HepG2 (cell line): Measurements from ENCODE around the gene HEXIM1. TPM values are rescaled to one million over a fixed set of nuclear protein-coding genes. Genes with fewer than 3 reads are reported as not detected.

Source experiments
- ATM ChIP-seq: fragments of 450-650 bp; IDR thresholded peaks from 2 replicates; pipeline ENCODE4 v1.7.1; 2017; ENCODE audit warnings: mild to moderate bottlenecking, borderline replicate concordance
- DPF2 ChIP-seq: sonication (generic); formaldehyde crosslinking; IDR thresholded peaks from 2 replicates; pipeline ENCODE4 v1.4.0; 2020; ENCODE audit warnings: mild to moderate bottlenecking, low read depth, missing genetic modification reagents, borderline replicate concordance
- GTF3A ChIP-seq: sonication (generic); formaldehyde crosslinking; conservative IDR thresholded peaks from 2 replicates; pipeline ENCODE4 v1.4.0; 2020; ENCODE audit warnings: mild to moderate bottlenecking, missing genetic modification reagents
- NAIF1 ChIP-seq: sonication (generic); formaldehyde crosslinking; IDR thresholded peaks from 2 replicates; pipeline ENCODE4 v1.5.0; 2020; ENCODE audit warnings: mild to moderate bottlenecking, missing genetic modification reagents, borderline replicate concordance
- PCBP2 ChIP-seq: fragments of 200-400 bp; formaldehyde crosslinking; optimal IDR thresholded peaks from 2 replicates; pipeline ENCODE3; 2018; ENCODE audit warnings: low read length, low read depth; ENCODE audit not compliant: poor library complexity, severe bottlenecking
- RBAK ChIP-seq: sonication (generic); formaldehyde crosslinking; IDR thresholded peaks from 2 replicates; pipeline ENCODE4 v1.5.1; 2020; ENCODE audit warnings: mild to moderate bottlenecking, missing genetic modification reagents
- ZHX2 ChIP-seq, 2 experiments: sonication (generic) in 1 of 2; formaldehyde crosslinking in 1 of 2; IDR thresholded peaks; 2 replicates each; pipeline versions ENCODE4 v1.6.1 to v1.9.0; 2014 to 2022; ENCODE audit warnings: antibody characterized with exemption in 1 of 2, borderline replicate concordance in 1 of 2, inconsistent platforms in 1 of 2, low read depth in 1 of 2, missing genetic modification reagents in 1 of 2
- ZNF207 ChIP-seq: fragments of 450-650 bp; IDR thresholded peaks from 2 replicates; pipeline ENCODE4 v1.6.1; 2016; ENCODE audit warnings: antibody characterized with exemption, borderline replicate concordance
- ZNF251 ChIP-seq: sonication (generic); formaldehyde crosslinking; IDR thresholded peaks from 2 replicates; pipeline ENCODE4 v1.9.0; 2021; ENCODE audit warnings: mild to moderate bottlenecking, missing genetic modification reagents
- ZNF562 ChIP-seq: sonication (generic); formaldehyde crosslinking; IDR thresholded peaks from 2 replicates; pipeline ENCODE4 v1.8.0; 2022; ENCODE audit warnings: missing genetic modification reagents, borderline replicate concordance
- ZNF567 ChIP-seq: sonication (generic); formaldehyde crosslinking; IDR thresholded peaks from 2 replicates; pipeline ENCODE4 v1.8.1; 2023; ENCODE audit warnings: mild to moderate bottlenecking, missing genetic modification reagents, borderline replicate concordance
- ZNF7 ChIP-seq: IDR thresholded peaks from 2 replicates; pipeline ENCODE4 v1.6.1; 2016; ENCODE audit warnings: missing biosample characterization, missing genetic modification reagents
- ZNF704 ChIP-seq: sonication (generic); formaldehyde crosslinking; IDR thresholded peaks from 2 replicates; pipeline ENCODE4 v1.8.1; 2023; ENCODE audit warnings: mild to moderate bottlenecking, inconsistent platforms, moderate library complexity, missing genetic modification reagents, borderline replicate concordance
- ZNF780A ChIP-seq: sonication (generic); formaldehyde crosslinking; IDR thresholded peaks from 2 replicates; pipeline ENCODE4 v1.8.0; 2022; ENCODE audit warnings: mild to moderate bottlenecking, missing genetic modification reagents, moderate library complexity
- polyA plus RNA-seq, 8 experiments: library from polyadenylated mRNA; depleted of rRNA in 3 of 8; stranded (reverse) in 7 of 8; unstranded in 1 of 8; fragments of >200 nt; fragmentation: Illumina TruSeq in 4 of 8; extraction: Trizol in 4 of 8; gene quantifications; 2 replicates each; pipeline versions ENCODE4 v1.2.1 to v1.2.3, GENCODE V29; 2011 to 2016; ENCODE audit warnings: low read depth in 4 of 8, missing spikeins in 1 of 8, mixed read lengths in 1 of 8; ENCODE audit not compliant: insufficient read depth in 1 of 8
- total RNA-seq, 5 experiments: library from RNA; depleted of rRNA; stranded (reverse); fragments of >200 nt; fragmentation: Illumina TruSeq; extraction: Trizol; gene quantifications; 2 replicates each; pipeline ENCODE4 v1.2.3, GENCODE V29; 2016; ENCODE audit warnings: low read depth in 1 of 5
- TF ChIP-seq, protein P1 (sequence below): sonication (generic); formaldehyde crosslinking; IDR thresholded peaks from 2 replicates; pipeline ENCODE4 v1.8.0; 2022; ENCODE audit warnings: missing genetic modification reagents, mild to moderate bottlenecking, inconsistent platforms, borderline replicate concordance
- TF ChIP-seq, protein P2 (sequence below): sonication (generic); formaldehyde crosslinking; IDR thresholded peaks from 2 replicates; pipeline ENCODE4 v1.4.0; 2020; ENCODE audit warnings: mild to moderate bottlenecking, missing genetic modification reagents

The HEXIM1 gene
- total and polyA plus RNA-seq, 2 of the 13 experiments (the other 11 are each of a cell fraction or from before 2014, with no cell fraction given) = 10.5 to 16.6 TPM

- TF ChIP-seq RBAK = 0 out of 2 replicates have a peak, but pooled peaks have one; percentile 62
- peak; percentile 100 for TF ChIP-seq PCBP2
- TF ChIP-seq ZHX2 (IDR thresholded peaks at IDR 0.05; ENCODE audit: low read depth) = peak; percentile 60; the same call in 1 of the 2 replicates
- TF ChIP-seq ZHX2 (CRISPR knock-in tag; IDR thresholded peaks at IDR 0.05; ENCODE audit: borderline replicate concordance) = no peak
- TF ChIP-seq, protein P1, sequence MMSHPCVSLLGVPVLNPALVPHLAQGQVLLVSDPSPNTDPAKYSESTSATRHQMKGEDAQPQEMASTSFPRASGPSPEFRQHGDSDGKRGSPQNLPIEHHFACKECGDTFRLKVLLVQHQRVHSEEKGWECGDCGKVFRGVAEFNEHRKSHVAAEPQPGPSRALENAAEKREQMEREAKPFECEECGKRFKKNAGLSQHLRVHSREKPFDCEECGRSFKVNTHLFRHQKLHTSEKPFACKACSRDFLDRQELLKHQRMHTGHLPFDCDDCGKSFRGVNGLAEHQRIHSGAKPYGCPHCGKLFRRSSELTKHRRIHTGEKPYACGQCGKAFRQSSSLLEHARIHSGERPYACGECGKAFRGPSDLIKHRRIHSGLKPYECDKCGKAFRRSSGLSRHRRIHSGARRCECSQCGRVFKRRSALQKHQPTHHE (CRISPR knock-in tag) = peak; percentile 95
- TF ChIP-seq ATM = no peak
- peak; percentile 67 for TF ChIP-seq ZNF704 (CRISPR knock-in tag)
- TF ChIP-seq ZNF7 (CRISPR knock-in tag) = 0 out of 2 replicates have a peak, but pooled peaks have one; percentile 28
- no peak for TF ChIP-seq ZNF207
- 0 out of 2 replicates have a peak, but pooled peaks have one; percentile 25 for TF ChIP-seq GTF3A
- TF ChIP-seq ZNF567 (CRISPR knock-in tag) = peak; percentile 97
- TF ChIP-seq ZNF562 (CRISPR knock-in tag) = no peak
- no peak for TF ChIP-seq DPF2
- TF ChIP-seq, protein P2, sequence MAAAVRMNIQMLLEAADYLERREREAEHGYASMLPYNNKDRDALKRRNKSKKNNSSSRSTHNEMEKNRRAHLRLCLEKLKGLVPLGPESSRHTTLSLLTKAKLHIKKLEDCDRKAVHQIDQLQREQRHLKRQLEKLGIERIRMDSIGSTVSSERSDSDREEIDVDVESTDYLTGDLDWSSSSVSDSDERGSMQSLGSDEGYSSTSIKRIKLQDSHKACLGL (CRISPR knock-in tag) = peak; percentile 82
- TF ChIP-seq ZNF780A = peak; percentile 80; the same call in 1 of the 2 replicates
- TF ChIP-seq ZNF251 (CRISPR knock-in tag) = peak; percentile 59; the same call in 1 of the 2 replicates
- 0 out of 2 replicates have a peak, but pooled peaks have one; percentile 7 for TF ChIP-seq NAIF1 (CRISPR knock-in tag)
These were observed at the start of gene HEXIM1 (continued) for GRCh38 chr17:45148183-45149036.
